GOT3 (cell line): ENCODE data around the gene CHTF18.
"Not testable (repeated sequence)": the region's sequence is repeated elsewhere in the genome, so short reads cannot be mapped to it uniquely, and the experiment has no call there.

ENCODE experiments used
- DNase-seq: peaks from one replicate; lab custom pipeline; 2025; ENCODE audit warnings: mixed read lengths; lab: John Stamatoyannopoulos, UW

CHTF18 gene

DNA sequence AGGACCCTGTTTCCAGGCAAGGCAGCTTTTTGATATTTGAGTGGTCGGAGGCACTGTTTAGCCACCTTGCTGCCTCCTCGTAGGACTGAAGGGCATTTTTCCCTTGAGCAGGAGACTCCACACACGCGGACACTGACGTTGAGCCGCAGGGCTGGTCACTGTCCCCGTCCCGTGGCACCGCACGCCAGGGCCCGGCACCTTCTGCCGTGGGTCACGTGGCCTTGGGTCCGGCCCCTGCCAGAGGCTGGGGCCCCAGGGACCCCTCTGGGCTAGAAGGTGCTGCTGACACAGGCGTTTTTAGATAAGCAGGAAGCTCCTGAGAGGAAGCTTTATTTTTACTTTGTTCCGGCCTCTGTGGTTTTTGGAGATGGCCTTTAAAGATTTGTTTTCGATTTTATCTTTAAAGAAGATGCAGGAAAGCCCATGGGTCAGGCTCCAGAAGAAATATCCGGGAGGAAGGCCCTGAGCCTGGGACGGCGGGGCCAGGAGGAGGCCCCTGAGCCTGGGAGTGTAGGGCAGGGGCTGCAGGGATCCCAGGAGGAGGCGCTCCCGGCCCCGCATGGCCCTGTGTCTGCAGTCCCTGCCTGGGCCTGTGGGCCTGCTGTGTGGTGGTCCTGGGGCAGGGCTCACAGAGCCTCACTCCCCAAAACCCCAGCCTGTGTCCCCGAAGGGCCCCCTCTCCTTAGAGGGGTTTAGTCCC lies 42.6 kb downstream of the CHTF18 start:
- no peak for DNase-seq

DNA sequence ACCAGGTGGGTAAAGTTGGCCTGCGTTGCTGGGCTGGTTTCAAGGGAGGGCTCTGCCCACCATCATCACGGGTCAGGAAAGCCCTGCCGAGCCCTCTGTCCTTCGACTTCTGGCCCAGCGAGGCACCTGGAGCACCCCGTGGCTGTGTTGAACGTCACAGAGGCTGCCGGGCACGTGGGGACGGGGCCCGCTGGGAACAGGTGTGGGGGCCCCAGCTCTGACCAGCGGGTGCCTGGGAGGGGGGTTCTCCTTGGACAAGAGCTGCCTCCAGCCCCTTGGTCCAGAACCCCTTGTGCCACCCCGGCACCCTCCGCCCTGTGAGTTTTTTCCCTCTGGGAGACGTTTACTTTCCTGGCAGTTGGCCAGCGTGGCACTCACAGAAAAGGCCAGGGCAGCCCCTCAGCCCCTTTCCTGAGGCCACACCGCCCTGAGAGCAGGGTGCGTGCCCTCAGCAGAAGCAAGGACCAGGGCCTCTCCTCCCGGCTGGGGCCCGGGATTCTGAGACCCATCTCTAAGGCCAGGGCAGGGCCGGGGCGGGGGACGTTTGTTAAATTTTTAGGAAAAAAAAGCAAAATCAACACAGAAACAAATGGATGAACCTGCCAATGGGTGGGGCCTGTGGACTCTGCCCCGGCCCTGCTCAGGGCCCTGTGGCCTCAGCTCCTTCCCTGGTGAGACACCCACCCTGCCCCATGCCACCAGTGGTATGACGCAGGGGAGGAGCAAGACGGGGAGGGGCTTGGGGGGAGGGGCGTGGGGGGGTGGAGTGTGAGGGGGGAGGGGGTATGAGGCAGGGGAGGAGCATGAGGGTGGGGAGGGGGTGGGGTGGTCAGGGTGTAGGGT lies 43.4 kb downstream of the CHTF18 start:
- DNase-seq, result no peak

DNA sequence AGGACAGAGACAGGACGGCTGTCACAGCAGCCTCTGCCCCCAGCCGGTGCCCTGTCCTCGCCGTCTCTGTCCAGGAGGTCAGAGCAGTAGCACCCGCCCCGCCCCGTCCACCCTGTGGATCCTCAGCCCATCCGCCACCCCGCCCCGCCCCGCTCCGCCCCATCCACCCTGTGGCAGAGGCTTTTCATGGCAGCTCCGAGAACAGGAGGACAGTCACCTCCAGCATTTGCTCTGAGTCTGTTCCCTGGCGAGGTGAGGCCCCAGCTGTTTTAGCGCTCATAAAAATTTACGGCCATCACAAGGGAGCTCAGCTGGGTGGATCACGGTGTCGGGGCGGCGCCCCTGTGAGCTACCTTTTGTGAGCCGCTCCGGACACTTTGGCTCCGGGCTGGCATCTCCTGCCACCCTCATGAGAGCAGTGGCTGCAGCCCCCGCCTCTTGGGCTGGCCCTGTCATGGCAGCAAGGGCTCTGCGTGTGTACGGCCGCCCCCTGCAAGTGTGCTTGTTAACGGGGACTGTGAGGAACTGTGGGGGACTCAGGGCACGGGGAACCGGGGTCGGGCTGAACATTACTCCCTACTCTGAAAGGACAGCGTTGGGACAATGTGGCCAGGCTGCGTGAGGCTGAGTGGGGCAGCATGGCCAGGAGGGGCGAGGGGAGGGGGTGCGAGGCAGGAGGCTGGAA lies 44.4 kb downstream of the CHTF18 start:
- no peak for DNase-seq

DNA sequence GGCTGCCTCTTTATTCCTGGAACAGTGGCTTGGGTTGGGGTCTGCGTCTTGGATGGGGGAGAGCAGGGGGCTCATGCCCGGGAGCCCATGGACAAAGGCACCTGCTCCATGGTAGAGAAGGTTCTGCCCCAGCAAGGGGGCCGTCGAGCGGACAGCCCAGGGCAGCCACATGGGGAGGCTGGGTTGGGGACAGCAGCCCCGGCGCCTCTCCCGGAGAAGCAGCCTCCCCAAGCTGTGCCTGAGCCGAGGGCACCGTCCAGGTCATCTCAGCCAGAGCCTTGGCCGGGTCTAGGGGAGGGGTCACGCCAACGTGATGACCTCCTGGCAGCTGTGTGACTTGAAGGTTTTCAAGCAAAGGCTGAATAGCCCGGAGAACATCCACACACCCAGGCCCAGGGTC lies 45.0 kb downstream of the CHTF18 start:
- DNase-seq, result no peak

DNA sequence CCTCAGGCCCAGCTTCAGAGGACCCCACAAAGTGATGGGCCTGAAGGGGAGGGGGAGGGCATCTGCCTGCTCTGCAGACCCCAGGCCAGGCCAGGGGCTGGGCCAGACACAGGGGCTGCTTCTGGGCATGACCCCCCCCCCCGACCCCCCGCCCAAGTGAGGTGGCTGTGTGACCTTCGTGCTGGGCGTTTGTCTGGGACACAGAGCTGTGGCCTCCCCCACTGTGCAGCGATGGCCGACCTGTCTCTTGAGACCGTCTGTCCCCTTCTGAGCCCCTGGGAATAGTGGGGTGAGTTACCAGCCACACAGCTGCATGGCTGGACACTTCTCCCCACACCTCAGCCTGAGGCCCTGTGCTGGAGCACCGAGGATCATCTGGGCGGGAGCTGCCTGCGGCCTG lies 47.0 kb downstream of the CHTF18 start:
- DNase-seq, result no peak

DNA sequence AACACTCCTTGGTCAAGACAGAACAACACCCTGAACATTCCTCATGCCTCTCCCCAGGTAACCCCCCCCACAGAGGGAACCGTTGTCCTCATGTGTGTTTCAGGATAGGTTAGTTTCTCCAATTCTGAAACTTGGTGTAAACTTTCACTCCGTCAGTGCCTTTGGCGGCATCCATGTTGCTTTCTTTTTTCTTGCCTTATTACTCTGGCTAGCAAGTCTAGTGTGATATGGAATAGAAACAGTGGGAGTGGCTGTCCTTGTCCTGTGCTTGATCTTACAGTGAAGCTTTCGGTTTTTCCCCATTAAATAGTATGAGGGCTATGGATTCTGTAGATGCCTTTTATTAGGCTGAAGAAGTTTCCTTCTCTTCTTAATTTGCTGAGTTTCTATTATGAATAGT lies 47.8 kb downstream of the CHTF18 start:
- no peak for DNase-seq

DNA sequence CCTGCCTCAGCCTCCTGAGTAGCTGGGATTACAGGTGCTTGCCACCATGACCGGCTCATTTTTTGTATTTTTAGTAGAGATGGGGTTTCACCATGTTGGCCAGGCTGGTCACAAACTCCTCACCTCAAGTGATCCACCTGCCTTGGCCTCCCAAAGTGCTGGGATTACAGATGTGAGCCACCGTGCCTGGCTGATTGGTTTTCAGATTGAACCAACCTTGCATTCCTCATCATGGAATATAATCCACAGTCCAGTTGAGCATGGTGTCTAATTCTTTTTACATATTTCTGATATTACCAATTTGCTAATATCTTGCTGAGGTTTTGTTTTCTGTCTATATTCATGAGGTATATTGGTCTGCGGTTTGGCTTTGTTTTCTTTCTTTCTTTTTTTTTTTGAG lies 48.4 kb downstream of the CHTF18 start:
- DNase-seq, result not testable (repeated sequence)

DNA sequence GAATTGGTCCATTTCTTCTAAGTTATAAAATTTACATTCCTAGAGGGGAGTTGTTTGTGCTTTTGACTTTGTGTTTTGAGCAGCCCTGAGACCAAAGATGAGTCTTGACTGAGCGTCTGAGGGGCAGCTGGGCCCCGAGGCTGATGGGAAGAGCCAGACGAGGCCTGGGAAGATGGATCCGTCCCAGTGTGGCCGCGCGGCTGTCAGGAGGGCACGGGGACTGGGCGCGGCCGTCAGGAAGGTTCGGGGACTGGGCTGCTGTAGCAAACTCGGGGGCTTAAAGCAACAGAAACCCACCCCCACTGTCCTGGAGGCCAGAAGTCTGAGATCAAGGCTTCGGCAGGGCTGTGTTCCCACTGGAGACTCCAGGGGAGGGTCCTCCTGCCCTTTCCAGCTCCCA lies 50.3 kb downstream of the CHTF18 start:
- no peak for DNase-seq

DNA sequence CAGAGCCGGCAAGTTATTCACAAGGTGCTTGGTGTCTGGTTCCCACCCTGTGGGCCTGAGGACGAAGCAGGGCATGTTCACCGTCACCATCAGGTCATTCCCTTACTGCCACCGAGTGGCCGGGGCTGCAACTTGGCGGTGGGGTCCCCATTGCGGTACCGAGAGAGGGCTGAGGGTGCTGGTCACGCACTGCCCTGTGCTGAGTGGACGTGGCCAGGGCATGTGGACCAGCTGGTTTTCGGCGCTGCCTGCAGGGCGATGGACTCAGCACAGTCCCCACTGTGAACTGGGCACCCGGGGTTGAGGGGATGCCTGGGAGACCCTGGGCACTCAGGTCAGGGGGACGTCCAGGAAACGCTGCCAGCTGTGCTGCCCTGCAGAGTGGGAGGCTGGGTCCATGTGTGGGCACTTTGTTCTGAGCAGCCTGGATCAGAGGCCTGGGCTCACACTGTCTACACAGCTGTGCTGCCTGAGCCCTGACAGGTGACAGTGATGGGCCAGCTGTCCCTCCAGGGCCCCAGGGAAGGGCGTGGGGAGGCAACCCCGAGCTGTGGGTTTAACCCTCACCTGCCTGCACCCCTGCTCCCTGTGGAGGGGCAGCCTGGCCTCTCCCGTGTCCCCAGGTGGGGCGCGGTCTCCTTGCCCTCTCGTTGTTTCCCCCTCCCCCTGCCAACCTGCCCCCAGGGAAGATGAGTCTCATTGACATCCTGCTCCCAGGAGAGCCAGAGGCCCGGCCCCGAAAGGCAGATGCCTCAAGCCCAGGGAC lies 51.4 kb downstream of the CHTF18 start:
- DNase-seq, result no peak

DNA sequence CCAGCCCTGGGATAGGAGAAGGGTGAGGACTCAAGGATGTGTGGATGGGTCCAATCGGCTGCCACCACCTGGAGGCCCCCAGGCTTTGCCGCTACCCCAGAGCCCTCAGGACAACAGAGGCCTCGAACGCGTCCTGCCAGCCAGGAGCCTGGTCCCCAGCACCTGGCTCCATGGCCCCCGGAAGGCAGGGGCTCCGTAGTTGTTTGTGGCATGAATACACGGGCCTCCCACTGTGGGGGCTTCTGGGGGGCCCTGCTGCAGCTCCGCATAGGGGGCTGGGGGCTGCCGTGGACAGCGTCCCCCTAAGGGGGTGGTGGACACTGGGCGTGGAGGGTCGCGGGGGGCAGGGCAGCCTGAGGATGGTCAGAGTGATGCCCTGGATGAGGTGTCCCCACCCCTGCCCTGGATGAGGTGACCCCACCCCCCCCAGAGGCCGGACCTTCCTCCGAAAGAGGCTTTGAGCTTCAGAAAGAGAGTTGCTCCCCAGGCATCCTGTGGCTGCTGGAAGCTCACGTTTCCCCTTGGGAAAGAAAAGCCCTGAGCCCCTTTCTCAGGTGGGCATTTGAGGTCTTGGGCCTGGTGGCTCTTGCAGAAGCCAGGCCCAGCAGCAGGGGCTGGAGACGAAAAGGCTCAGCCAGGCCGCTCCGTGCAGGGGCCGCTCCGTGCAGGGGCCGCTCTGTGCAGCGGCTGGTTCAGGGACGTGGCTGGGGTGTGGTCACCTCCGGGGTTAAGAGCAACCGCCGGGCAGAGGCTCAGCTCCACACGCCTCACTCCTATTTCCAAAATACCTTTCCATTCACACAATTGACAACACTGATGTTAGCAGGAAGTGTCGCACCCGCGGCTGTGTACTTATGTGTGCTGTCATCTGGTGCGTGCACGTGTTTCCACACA lies 52.4 kb downstream of the CHTF18 start:
- no peak for DNase-seq

DNA sequence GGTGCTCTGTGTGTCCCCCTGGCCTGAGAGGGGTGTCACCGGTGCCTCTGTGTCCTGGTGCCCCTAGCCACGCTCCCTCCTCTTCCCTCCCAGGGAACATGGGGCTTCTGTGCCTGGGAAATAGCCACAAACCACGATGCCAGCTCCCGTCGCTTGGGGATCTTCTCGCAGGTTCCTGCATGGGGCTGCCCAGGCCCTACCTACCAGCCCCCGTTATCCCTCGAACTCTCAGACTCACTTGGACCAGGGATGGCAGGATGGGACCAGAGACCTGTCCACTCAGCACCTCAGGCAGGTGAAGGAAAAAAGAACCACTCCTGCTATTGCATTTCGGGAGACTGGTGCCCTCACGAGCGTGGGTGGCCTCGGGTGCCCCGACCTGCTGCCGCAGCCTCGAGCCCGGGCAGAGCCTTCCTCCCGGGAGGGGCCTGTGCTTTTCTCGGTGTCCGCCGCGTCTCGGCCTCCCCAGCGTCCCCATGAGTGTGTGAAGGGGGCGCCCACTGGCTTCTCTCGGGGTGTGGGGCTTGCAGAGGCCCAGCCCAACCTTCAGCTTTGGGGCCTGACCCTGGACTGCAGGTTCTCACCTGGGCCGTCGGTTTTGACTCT lies 53.1 kb downstream of the CHTF18 start:
- DNase-seq, result no peak

DNA sequence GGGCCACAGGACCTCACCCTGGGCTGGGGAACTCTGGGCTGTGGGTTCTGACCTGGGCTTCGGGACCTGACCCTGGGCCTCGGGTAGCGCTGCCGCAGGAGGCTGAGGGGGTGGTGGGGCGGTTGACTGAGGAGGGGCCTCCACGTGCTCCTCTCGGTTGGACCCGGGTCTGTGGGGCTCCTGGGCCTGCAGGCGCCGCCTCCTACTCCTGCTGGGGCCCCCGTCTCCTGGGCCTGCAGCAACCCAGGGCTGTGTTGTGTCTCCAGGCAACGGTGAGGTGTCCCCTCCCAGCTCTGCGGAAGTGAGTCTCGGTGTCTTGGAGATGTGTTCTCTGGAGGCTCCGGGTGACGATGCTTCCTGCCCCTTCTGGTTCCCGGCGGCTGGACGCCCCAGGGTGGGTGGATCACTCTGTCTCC lies 53.6 kb downstream of the CHTF18 start:
- no peak for DNase-seq

DNA sequence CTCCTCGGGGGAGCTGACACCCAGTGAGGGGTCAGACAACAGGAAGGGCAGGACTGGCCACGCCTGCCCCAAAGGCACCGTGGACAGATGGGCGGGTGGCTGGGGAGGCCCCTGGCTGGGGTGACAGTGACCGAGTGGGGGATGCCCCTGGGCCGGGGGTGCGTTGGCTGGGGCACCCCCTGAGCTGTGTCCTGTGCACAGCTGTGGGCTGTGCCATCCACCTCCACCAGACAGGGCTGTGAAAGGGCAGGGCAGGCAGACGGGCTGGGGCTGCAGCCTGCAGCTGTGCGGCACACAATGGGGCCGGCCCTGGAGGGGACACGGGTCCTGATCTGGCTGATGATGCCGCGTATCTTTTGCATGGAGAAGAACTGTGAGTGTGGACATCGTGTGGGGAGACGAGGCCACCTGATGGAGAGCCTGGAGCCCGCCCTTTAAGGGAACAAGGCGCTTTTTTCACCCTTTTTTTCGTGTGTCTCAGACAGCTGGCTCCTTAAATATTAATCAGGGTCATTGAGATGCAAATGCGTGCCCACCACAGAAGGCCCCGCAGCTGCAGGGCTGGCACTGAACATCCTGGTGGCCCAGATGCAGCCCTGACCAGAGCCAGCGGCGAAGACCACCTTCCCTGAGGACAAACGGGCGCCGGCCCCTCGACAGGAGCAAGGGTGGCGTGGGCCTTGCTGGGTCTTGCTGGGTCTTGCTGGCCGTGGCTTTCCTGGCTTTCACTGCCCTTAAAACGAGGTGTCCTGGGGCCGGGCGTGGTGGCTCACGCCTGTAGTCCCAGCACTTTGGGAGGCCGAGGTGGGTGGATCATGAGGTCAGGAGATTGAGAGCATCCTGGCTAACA lies 54.5 kb downstream of the CHTF18 start:
- DNase-seq, result no peak

DNA sequence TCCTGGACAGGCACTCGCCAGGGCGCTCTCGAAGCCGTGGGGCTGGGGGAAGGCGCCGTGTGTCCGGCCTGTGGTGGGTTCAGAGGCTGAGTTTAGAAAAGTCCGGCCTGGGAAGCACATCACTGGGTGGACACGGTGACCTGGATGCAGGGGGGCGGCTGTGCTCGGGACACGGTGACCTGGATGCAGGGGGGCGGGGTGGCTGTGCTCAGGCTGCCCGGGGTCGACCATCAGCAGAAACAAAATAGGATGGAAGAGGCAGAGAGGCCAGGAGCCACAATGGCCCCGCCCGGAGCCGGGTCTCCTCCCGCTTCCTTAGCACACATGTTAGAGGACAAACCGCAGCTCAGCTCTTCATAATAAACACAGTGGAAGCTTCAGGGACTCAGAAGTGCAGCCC lies 55.4 kb downstream of the CHTF18 start:
- DNase-seq, result no peak

DNA sequence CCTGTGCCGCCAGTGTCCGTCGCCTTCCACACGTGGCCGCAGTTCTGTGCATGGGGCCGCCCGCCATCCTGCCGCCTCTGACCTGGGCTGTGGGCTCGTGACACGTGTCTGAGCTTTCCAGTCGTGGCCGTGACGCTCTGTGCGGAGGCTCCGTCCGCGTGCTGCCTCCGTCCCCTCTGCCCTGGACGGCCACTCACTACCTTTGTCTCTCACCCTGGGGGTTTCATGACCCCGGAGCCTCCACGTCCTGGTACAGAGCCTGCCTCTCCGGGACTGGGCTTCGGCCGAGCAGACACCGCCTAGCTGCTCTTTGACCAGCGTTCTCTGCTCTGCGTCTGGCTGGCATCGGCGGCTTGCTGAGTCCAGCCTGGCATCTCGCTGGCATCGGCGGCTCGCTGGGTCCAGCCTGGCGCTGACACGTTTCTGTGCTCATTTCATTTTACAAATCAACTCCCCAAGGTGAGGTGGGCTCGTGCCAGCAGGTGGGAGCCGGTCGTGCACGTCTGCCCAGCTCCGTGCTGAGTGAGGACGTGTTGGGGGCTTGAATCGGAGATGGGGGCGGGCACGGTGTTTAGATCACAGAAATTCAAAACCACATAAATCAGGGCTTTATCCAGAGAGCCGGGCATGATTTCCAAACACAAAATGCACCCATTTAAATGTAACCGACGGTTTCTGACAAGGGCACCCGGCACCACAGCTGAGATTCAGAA lies 56.4 kb downstream of the CHTF18 start:
- DNase-seq, result no peak

DNA sequence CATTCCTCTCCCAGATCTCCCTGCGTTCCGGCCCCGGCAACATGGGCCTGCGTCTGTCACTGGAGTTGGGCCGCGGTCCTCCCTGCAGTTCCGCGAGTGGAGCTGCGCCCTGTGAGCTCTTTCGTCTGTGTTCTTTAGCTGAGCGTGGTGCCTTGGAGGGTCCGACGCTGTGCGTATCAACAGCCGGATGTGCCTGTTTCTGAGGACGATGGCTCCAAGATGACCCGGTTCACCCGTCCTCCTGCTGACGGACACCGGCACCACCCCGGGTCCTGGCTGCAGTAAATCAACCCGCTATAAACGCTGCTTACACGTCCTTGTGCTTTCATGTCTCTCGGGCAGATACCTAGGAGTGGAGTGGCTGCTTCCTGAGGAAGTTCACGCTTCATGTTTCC lies 56.9 kb downstream of the CHTF18 start:
- DNase-seq, result no peak

DNA sequence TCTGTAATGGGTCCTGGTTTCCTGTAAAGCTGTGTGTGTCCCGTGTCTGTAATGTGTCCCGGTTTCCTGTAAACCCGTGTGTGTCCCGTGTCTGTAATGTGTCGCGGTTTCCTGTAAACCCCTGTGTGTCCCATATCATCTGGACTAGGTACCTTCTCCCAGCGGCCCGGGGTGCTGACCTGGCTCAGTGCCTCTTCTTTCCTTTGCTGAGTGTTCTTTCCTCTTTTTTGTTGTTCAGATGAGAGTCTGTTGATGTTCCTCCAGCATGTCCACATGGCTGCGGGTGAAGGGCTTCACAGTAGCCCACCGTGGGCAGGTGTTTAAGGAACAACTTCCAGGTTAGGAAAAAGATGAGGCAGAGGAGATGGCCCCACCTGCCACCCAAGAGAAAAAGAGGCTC lies 58.7 kb downstream of the CHTF18 start:
- DNase-seq, result no peak
